ENCODE data around the gene CCDC78.

GRCh38 chr16:705431-706188 lies 20.6 kb downstream of the CCDC78 start, which contains the start of gene FBXL16:
- no peak for TF ChIP-seq CTCF (IDR thresholded peaks at IDR 0.05)
- TF ChIP-seq POLR2AphosphoS5 (IDR thresholded peaks at IDR 0.05; ENCODE audit: insufficient read depth in 1 of 2, low read depth in 1 of 2) = no peak
